IPS DF 19.7 (cell line): Measurements from ENCODE around the gene ALG12.

Source experiments
- DNase-seq: peaks from one replicate; pipeline ENCODE4 v3.0.0-alpha.2; 2013; ENCODE audit warnings: low read depth, low spot score

Gene ALG12

GRCh38 chr22:49887702-49888101 lies 30.5 kb downstream of the ALG12 start:
- DNase-seq: no peak

GRCh38 chr22:49887064-49887451 lies 31.2 kb downstream of the ALG12 start:
- DNase-seq: no peak

GRCh38 chr22:49886346-49887063 lies 31.7 kb downstream of the ALG12 start:
- no peak for DNase-seq

- DNase-seq: no peak
Observed at GRCh38 chr22:49885881-49886280, 32.4 kb downstream of the ALG12 start.

- no peak for DNase-seq
Observed at GRCh38 chr22:49885281-49885680, 33.0 kb downstream of the ALG12 start.

- no peak for DNase-seq
Observed at GRCh38 chr22:49884503-49885260, 33.6 kb downstream of the ALG12 start.

- DNase-seq: no peak
Observed at GRCh38 chr22:49884075-49884474, 34.2 kb downstream of the ALG12 start.

- DNase-seq: no peak
Observed at GRCh38 chr22:49883294-49883640, 35.0 kb downstream of the ALG12 start.

- no peak for DNase-seq
Observed at GRCh38 chr22:49882519-49883293, 35.5 kb downstream of the ALG12 start.

GRCh38 chr22:49881856-49882255 lies 36.4 kb downstream of the ALG12 start:
- no peak for DNase-seq

- no peak for DNase-seq
Observed at GRCh38 chr22:49880281-49880680, 38.0 kb downstream of the ALG12 start.

- DNase-seq: no peak
Observed at GRCh38 chr22:49879871-49880270, 38.4 kb downstream of the ALG12 start.

- DNase-seq: no peak
Observed at GRCh38 chr22:49878206-49878605, 40.0 kb downstream of the ALG12 start.

- DNase-seq: no peak
Observed at GRCh38 chr22:49877642-49878041, 40.6 kb downstream of the ALG12 start.

- DNase-seq: no peak
Observed at GRCh38 chr22:49873228-49873940, 44.9 kb downstream of the ALG12 start.

GRCh38 chr22:49872347-49872746 lies 45.9 kb downstream of the ALG12 start:
- DNase-seq: no peak

- no peak for DNase-seq
Observed at GRCh38 chr22:49871482-49871881, 46.8 kb downstream of the ALG12 start.

GRCh38 chr22:49869845-49870712 lies 48.2 kb downstream of the ALG12 start:
- no peak for DNase-seq

GRCh38 chr22:49869086-49869830 lies 49.0 kb downstream of the ALG12 start:
- DNase-seq: no peak
